Keratinocyte (primary cell): ENCODE results near the gene SHISA9. TPM values are rescaled to one million over a fixed set of nuclear protein-coding genes. Genes with fewer than 3 reads are reported as not detected.

Experiments
- DNase-seq: peaks from one replicate; pipeline ENCODE4 v3.0.0-alpha.2; 2011; ENCODE audit warnings: low read depth, missing footprints, low spot score
- FAIRE-seq: peaks from 2 replicates; lab custom pipeline; 2011; peaks lifted over from hg19 to GRCh38; lab: Jason Lieb, UNC
- H2AFZ ChIP-seq: 2 replicates; pipeline ENCODE4 v1.6.0; 2012; ENCODE audit warnings: low read length, control low read depth, inconsistent platforms; ENCODE audit not compliant: control insufficient read depth
- H3K27ac ChIP-seq: 2 replicates; pipeline ENCODE4 v1.5.1; 2011; ENCODE audit warnings: low read length; ENCODE audit not compliant: control insufficient read depth, insufficient read depth
- H3K27me3 ChIP-seq: 3 replicates; pipeline ENCODE4 v1.6.0; 2011; ENCODE audit warnings: low read length; ENCODE audit not compliant: control insufficient read depth, insufficient read depth; ENCODE audit errors: extremely low read depth
- H3K36me3 ChIP-seq, 2 experiments: 2 replicates in 1 of 2; 3 replicates in 1 of 2; pipeline ENCODE4 v1.5.1; 2011; ENCODE audit warnings: low read length in 2 of 2, mild to moderate bottlenecking in 1 of 2; ENCODE audit not compliant: control insufficient read depth in 2 of 2, insufficient read depth in 2 of 2; ENCODE audit errors: extremely low read depth in 1 of 2
- H3K4me1 ChIP-seq: 3 replicates; pipeline ENCODE4 v1.5.1; 2011; ENCODE audit warnings: low read length; ENCODE audit not compliant: control insufficient read depth, insufficient read depth; ENCODE audit errors: extremely low read depth
- H3K4me2 ChIP-seq: 3 replicates; pipeline ENCODE4 v1.6.0; 2011; ENCODE audit warnings: low read depth, low read length; ENCODE audit not compliant: control insufficient read depth, insufficient read depth; ENCODE audit errors: extremely low read depth
- H3K4me3 ChIP-seq, 3 experiments: fragments of 200-600 bp in 1 of 3; sonication (generic) in 1 of 3; 2 replicates in 2 of 3; 3 replicates in 1 of 3; pipeline ENCODE4 v1.5.1; 2011 to 2016; ENCODE audit warnings: low read length in 3 of 3, mild to moderate bottlenecking in 3 of 3, control low read depth in 2 of 3, inconsistent platforms in 1 of 3, low read depth in 1 of 3, mixed read lengths in 1 of 3, mixed run types in 1 of 3, moderate library complexity in 1 of 3; ENCODE audit not compliant: control insufficient read depth in 2 of 3, insufficient read depth in 2 of 3; ENCODE audit errors: extremely low read depth in 1 of 3
- H3K79me2 ChIP-seq: 2 replicates; pipeline ENCODE4 v1.6.0; 2012; ENCODE audit warnings: low read length; ENCODE audit not compliant: control insufficient read depth, insufficient read depth
- H3K9ac ChIP-seq: 3 replicates; pipeline ENCODE4 v1.6.0; 2011; ENCODE audit warnings: low read length; ENCODE audit not compliant: control insufficient read depth, insufficient read depth; ENCODE audit errors: extremely low read depth
- H3K9me1 ChIP-seq: 3 replicates; pipeline ENCODE4 v1.6.0; 2011; ENCODE audit warnings: low read length; ENCODE audit not compliant: control insufficient read depth, insufficient read depth; ENCODE audit errors: extremely low read depth
- H3K9me3 ChIP-seq: 2 replicates; pipeline ENCODE4 v1.5.1; 2012; ENCODE audit warnings: low read depth, low read length; ENCODE audit not compliant: control insufficient read depth
- H4K20me1 ChIP-seq: 3 replicates; pipeline ENCODE4 v1.6.0; 2011; ENCODE audit warnings: low read length; ENCODE audit not compliant: control insufficient read depth, insufficient read depth; ENCODE audit errors: extremely low read depth
- CTCF ChIP-seq, 3 experiments: IDR thresholded peaks in 1 of 3; conservative IDR thresholded peaks in 1 of 3; optimal IDR thresholded peaks in 1 of 3; 2 replicates in 2 of 3; 3 replicates in 1 of 3; pipeline versions ENCODE3 to v1.5.1; 2011; ENCODE audit warnings: low read length in 3 of 3, mild to moderate bottlenecking in 3 of 3, moderate library complexity in 2 of 3, control low read depth in 1 of 3, inconsistent platforms in 1 of 3; ENCODE audit not compliant: insufficient read depth in 2 of 3; ENCODE audit errors: extremely low read depth in 1 of 3
- EZH2 ChIP-seq: IDR thresholded peaks from one replicate; pipeline ENCODE4 v1.6.1; 2012; ENCODE audit warnings: inconsistent platforms, mild to moderate bottlenecking, low read length, moderate library complexity
- dilution Hi-C: fragments of 300-500 bp; cut with MboI; formaldehyde crosslinking; loops from one replicate; pipeline ENCODE4 v1.7.0; 2020; ENCODE audit warnings: low sequenced_read_pairs; ENCODE audit not compliant: extremely low pct_ligation_motif_present
- polyA plus RNA-seq, 5 experiments: library from polyadenylated mRNA; depleted of rRNA in 3 of 5; stranded (reverse) in 3 of 5; stranded (forward) in 1 of 5; unstranded in 1 of 5; fragments of >200 nt; gene quantifications; 1 replicate in 1 of 5; 2 replicates in 3 of 5; 3 replicates in 1 of 5; pipeline versions ENCODE4 v1.2.1 to v1.2.3, GENCODE V29; 2011 to 2012; ENCODE audit warnings: missing spikeins in 2 of 5, low read depth in 1 of 5, low replicate concordance in 1 of 5

SHISA9 gene
- polyA plus RNA-seq, 1 donor (not counting 4 experiments of a cell fraction or from before 2014, with no cell fraction given) = 0.28 TPM

- H3K4me1 ChIP-seq = no peaks in the 10 kb centered on the region
- no peak overlapping the region for H3K27ac ChIP-seq
- H3K4me2 ChIP-seq = no peak overlapping the region
- no peaks in the 10 kb centered on the region for H3K27me3 ChIP-seq
- dilution Hi-C loops = no loop called here
- H3K79me2 ChIP-seq = no peaks in the 10 kb centered on the region
- DNase-seq (no peak), FAIRE-seq (no peak)
- no peak overlapping the region for H3K9ac ChIP-seq
- no peaks in the 10 kb centered on the region for H3K9me1 ChIP-seq
- no peaks in the 10 kb centered on the region for H3K36me3 ChIP-seq
- TF ChIP-seq CTCF (optimal IDR thresholded peaks at IDR 0.05 in 1 of 3, IDR thresholded peaks at IDR 0.05 in 1 of 3, conservative IDR thresholded peaks at IDR 0.05 in 1 of 3; ENCODE audit: extremely low read depth in 1 of 3, insufficient read depth in 2 of 3, low read length in 3 of 3) (no peak), EZH2 (no peak)
- no peaks in the 10 kb centered on the region for H4K20me1 ChIP-seq
- H3K9me3 ChIP-seq = peaks cover 3% of the 10 kb centered on the region
- H2AFZ ChIP-seq = no peak overlapping the region
- H3K4me3 ChIP-seq = no peak overlapping the region
These were observed 162.1 kb downstream of the SHISA9 start for GRCh38 chr16:13063457-13063856.

GRCh38 chr16:13064821-13065220 is 163.4 kb downstream of the SHISA9 start:
- Histone ChIP-seq H3K27me3 (no peaks in the 10 kb centered on the region), H3K4me3 (no peak overlapping the region), H3K27ac (no peak overlapping the region), H3K9me1 (no peaks in the 10 kb centered on the region), H3K4me1 (no peaks in the 10 kb centered on the region), H4K20me1 (no peaks in the 10 kb centered on the region), H3K4me2 (no peak overlapping the region), H3K9me3 (peaks cover 14% of the 10 kb centered on the region), H3K36me3 (no peaks in the 10 kb centered on the region), H2AFZ (no peak overlapping the region), H3K9ac (no peak overlapping the region), H3K79me2 (no peaks in the 10 kb centered on the region)
- FAIRE-seq = no peak
- no peak for TF ChIP-seq CTCF (optimal IDR thresholded peaks at IDR 0.05 in 1 of 3, IDR thresholded peaks at IDR 0.05 in 1 of 3, conservative IDR thresholded peaks at IDR 0.05 in 1 of 3; ENCODE audit: extremely low read depth in 1 of 3, insufficient read depth in 2 of 3, low read length in 3 of 3)
- TF ChIP-seq EZH2 = no peak
- DNase-seq = no peak
- dilution Hi-C loops = no loop called here
